ENCODE data around the gene MXD3. TPM values are rescaled to one million over a fixed set of nuclear protein-coding genes. Genes with fewer than 3 reads are reported as not detected.
A peak's percentile ranks its signal among the peaks of the same experiment; 100 is the strongest.

Gene MXD3
- total and polyA plus RNA-seq, 12 donors, result 0.16 to 42.6 (median 3.6) TPM

DNA sequence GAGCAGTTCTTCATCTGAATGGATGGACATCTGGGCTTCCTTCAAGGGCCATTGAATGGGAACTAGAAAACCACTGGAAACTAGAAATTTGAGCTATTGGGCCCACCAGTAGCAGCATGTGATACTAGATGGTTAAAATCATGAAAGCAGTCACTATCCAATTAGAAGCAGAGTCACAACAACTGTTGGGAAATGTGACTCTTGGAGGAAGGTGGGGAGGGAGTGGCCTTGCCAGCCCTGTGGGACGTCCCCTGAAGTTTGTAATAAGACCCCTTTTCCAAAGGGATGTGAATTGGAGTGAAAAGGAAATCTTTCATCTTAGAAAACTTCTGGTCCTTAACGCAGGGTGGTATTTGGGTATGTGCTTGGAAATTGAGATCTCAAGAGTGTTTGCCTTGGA is 13.8 kb downstream of the MXD3 start:
- Histone ChIP-seq H3K36me3 (replicated peaks in 1 of 2) (peaks cover 0 to 50% of the 10 kb centered on the region in 2 donors), H3K4me1 (replicated peaks in 1 of 2) (peaks cover 12 to 37% of the 10 kb centered on the region in 2 donors), H3K9me3 (replicated peaks in 1 of 3) (no peaks in the 10 kb centered on the region), H3K27ac (no peak overlapping the region), H3K4me3 (no peak overlapping the region), H3K27me3 (no peaks in the 10 kb centered on the region)
- WGBS, 4 donors, result 88 to 95% (median 93%) methylated on average over 2 of the region's 2 CpGs
- intact Hi-C loops (cut with DNase I), result no loop called here
- TF ChIP-seq POLR2A (IDR thresholded peaks at IDR 0.05), result no peak
- TF ChIP-seq, protein P1, sequence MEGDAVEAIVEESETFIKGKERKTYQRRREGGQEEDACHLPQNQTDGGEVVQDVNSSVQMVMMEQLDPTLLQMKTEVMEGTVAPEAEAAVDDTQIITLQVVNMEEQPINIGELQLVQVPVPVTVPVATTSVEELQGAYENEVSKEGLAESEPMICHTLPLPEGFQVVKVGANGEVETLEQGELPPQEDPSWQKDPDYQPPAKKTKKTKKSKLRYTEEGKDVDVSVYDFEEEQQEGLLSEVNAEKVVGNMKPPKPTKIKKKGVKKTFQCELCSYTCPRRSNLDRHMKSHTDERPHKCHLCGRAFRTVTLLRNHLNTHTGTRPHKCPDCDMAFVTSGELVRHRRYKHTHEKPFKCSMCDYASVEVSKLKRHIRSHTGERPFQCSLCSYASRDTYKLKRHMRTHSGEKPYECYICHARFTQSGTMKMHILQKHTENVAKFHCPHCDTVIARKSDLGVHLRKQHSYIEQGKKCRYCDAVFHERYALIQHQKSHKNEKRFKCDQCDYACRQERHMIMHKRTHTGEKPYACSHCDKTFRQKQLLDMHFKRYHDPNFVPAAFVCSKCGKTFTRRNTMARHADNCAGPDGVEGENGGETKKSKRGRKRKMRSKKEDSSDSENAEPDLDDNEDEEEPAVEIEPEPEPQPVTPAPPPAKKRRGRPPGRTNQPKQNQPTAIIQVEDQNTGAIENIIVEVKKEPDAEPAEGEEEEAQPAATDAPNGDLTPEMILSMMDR (IDR thresholded peaks at IDR 0.05), result no peak
- no peak for DNase-seq

DNA sequence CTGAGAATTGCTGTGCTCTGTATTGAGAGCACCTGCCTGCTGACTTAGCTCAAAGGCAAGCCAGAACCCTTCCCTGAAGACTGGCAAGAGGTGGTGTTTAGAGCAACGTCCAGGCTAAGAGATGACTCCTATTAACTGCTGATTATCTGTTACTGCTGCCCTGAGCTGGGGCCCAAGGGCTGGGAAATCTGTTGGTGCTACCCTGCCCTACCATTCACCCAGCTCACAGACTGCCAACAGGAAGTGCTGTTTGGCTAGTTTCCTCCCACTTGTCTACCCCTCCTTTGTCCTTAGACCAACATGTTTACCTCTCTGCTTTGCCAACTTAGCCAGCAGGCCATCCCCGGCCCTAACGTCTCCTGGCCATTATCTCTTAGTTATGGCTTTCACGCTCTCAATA is 15.1 kb downstream of the MXD3 start:
- H3K9me3 ChIP-seq (replicated peaks in 1 of 3), result no peaks in the 10 kb centered on the region
- TF ChIP-seq POLR2A (IDR thresholded peaks at IDR 0.05), result no peak
- TF ChIP-seq, protein P1 (IDR thresholded peaks at IDR 0.05), result no peak
- no peak for DNase-seq
- peaks cover 0 to 61% of the 10 kb centered on the region in 2 donors for H3K36me3 ChIP-seq (replicated peaks in 1 of 2)
- intact Hi-C loops (cut with DNase I), result no loop called here
- 57 to 73% (median 67%) methylated on average over 4 of the region's 4 CpGs for WGBS, 4 donors
- peaks cover 8 to 24% of the 10 kb centered on the region in 2 donors for H3K4me1 ChIP-seq (replicated peaks in 1 of 2)
- no peak overlapping the region for H3K4me3 ChIP-seq
- H3K27me3 ChIP-seq, result no peaks in the 10 kb centered on the region
- peak overlapping the region in 1 of 5 donors; percentile 3 for H3K27ac ChIP-seq

DNA sequence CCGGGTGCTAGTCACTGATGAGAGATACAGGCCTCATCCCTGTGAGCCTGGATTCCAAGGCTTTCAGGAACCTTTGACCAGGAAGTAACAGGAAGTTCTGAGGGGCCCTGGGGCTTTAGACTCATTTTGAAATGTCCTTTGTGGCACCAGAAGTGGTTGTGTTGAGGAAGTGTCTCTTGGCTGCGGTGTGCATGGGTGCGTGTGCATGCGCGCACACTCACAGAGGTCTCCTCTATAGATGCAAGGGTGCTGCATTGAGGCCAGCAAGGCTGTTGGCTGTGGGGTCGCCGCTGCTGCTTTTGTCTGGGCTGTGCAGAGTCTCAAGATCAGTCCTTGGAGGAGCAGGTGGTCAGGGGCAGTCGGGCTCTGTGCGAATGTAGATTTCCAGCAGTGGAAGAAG is 15.8 kb downstream of the MXD3 start:
- H3K4me1 ChIP-seq (replicated peaks in 1 of 2), result peaks cover 6 to 17% of the 10 kb centered on the region in 2 donors
- no peak for TF ChIP-seq POLR2A (IDR thresholded peaks at IDR 0.05)
- TF ChIP-seq, protein P1 (IDR thresholded peaks at IDR 0.05), result no peak
- H3K9me3 ChIP-seq (replicated peaks in 1 of 3), result no peaks in the 10 kb centered on the region
- no peaks in the 10 kb centered on the region for H3K27me3 ChIP-seq
- H3K36me3 ChIP-seq (replicated peaks in 1 of 2), result peaks cover 0 to 57% of the 10 kb centered on the region in 2 donors
- 82 to 87% (median 83%) methylated on average over 7 to 9 of the region's 9 CpGs for WGBS, 4 donors
- no peak overlapping the region for H3K27ac ChIP-seq
- intact Hi-C loops (cut with DNase I), result no loop called here
- H3K4me3 ChIP-seq, result no peak overlapping the region
- DNase-seq, result no peak

DNA sequence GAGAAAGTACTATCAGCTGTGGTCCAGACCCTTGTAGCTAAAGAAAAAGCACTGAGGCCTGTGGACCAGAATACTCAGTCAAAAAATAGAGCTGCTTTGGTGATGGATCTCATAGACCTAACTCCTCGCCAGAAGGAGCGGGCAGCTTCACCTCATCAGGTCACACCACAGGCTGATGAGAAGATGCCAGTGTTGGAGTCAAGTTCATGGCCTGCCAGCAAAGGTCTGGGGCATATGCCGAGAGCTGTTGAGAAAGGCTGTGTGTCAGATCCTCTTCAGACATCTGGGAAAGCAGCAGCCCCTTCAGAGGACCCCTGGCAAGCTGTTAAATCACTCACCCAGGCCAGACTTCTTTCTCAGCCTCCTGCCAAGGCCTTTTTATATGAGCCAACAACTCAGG is 17.1 kb downstream of the MXD3 start:
- 86 to 94% (median 91%) methylated on average over 3 of the region's 3 CpGs for WGBS, 4 donors
- no peak for DNase-seq
- Histone ChIP-seq H3K4me1 (replicated peaks in 1 of 2) (peaks cover 0 to 10% of the 10 kb centered on the region in 2 donors), H3K4me3 (no peak overlapping the region), H3K27ac (no peak overlapping the region), H3K36me3 (replicated peaks in 1 of 2) (peaks cover 0 to 68% of the 10 kb centered on the region in 2 donors), H3K27me3 (no peaks in the 10 kb centered on the region), H3K9me3 (replicated peaks in 1 of 3) (no peaks in the 10 kb centered on the region)
- no peak for TF ChIP-seq POLR2A (IDR thresholded peaks at IDR 0.05)
- TF ChIP-seq, protein P1 (IDR thresholded peaks at IDR 0.05), result no peak
- intact Hi-C loops (cut with DNase I), result no loop called here

All from adrenal gland (tissue), 12 donors.